GM19395 (cell line): ENCODE data around the gene EXOC3L4.
"Not testable (repeated sequence)": the region's sequence is repeated elsewhere in the genome, so short reads cannot be mapped to it uniquely, and the experiment has no call there.

Source experiments
- ATAC-seq: cut with Tn5 transposase; IDR thresholded peaks from one replicate; pipeline ENCODE4 v1.9.1; 2021; ENCODE audit warnings: mild to moderate bottlenecking, moderate library complexity; ENCODE audit not compliant: unreplicated experiment

Gene EXOC3L4

GRCh38 chr14:103142721-103143302 is 48.3 kb downstream of the EXOC3L4 start:
- no peak for ATAC-seq

GRCh38 chr14:103143506-103143905 is 49.0 kb downstream of the EXOC3L4 start:
- no peak for ATAC-seq

GRCh38 chr14:103144085-103144484 is 49.6 kb downstream of the EXOC3L4 start:
- ATAC-seq, result no peak

GRCh38 chr14:103146141-103146709 is 51.7 kb downstream of the EXOC3L4 start:
- ATAC-seq, result no peak

- no peak for ATAC-seq
These were observed 55.1 kb downstream of the EXOC3L4 start for GRCh38 chr14:103149351-103150237.

- no peak for ATAC-seq
These were observed 56.9 kb downstream of the EXOC3L4 start for GRCh38 chr14:103151270-103151945.

- ATAC-seq, result no peak
These were observed 60.5 kb downstream of the EXOC3L4 start for GRCh38 chr14:103155010-103155409.

GRCh38 chr14:103155416-103155815 is 60.9 kb downstream of the EXOC3L4 start:
- ATAC-seq, result not testable (repeated sequence)

- no peak for ATAC-seq
These were observed 61.4 kb downstream of the EXOC3L4 start for GRCh38 chr14:103155826-103156394.

- no peak for ATAC-seq
These were observed 62.3 kb downstream of the EXOC3L4 start for GRCh38 chr14:103156651-103157378.

- no peak for ATAC-seq
These were observed 63.4 kb downstream of the EXOC3L4 start for GRCh38 chr14:103157969-103158368.

GRCh38 chr14:103158688-103159087 is 64.2 kb downstream of the EXOC3L4 start:
- ATAC-seq, result no peak
